ENCODE measurements around the gene SPAM1. TPM values are rescaled to one million over a fixed set of nuclear protein-coding genes. Genes with fewer than 3 reads are reported as not detected.

Gene SPAM1
- total RNA-seq, 1 donor from 2014 or later = not detected

DNA sequence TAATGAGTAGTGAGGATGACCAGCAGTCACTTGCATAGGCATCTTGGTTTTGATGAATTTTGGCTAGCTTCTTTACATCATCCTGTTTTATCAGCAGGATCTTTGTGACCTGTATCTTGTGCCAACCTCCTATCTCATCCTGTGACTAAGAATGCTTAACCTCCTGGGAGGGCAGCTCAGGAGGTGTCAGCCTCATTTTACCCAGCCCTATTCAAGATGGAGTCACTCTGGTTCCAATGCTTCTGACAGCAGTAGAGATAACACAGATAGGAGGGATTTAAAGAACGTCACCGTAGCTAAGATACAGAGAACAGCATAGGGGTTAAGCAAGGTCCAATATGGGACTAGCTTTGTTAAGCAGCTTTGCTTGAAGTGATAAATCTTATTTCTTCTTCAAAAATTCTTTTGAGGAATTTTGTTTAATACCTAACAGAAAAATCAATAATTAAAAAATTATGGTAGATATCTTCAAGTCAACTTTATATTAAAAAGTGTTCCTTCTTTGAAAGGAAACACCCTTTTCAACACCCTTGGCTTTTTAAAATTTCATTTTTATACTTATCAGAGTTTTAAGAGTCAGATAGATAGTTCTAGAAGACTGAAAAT, 68.0 kb downstream of the SPAM1 start:
- no peaks in the 10 kb centered on the region for H3K4me1 Mint-ChIP-seq (ENCODE audit: low read depth, unreplicated experiment)
- peaks cover 1% of the 10 kb centered on the region for H3K9me3 Mint-ChIP-seq (ENCODE audit: unreplicated experiment)
- DNase-seq (ENCODE audit: low read depth) = no peak
- H3K27ac Mint-ChIP-seq (ENCODE audit: unreplicated experiment) = no peak overlapping the region
- H3K9me3 ChIP-seq (ENCODE audit: insufficient read depth, low read depth, low read length) = no peaks in the 10 kb centered on the region
- no peak overlapping the region for H3K4me2 ChIP-seq (ENCODE audit: low read length)
- H3K4me3 ChIP-seq (ENCODE audit: insufficient read depth, low read depth, low read length) = no peak overlapping the region
- H3K36me3 ChIP-seq (ENCODE audit: insufficient read depth, low read length) = no peaks in the 10 kb centered on the region
- H3K36me3 Mint-ChIP-seq (ENCODE audit: low read depth, unreplicated experiment) = no peaks in the 10 kb centered on the region
- H3K27ac ChIP-seq (ENCODE audit: low read depth, low read length) = no peak overlapping the region
- H3K4me3 Mint-ChIP-seq (ENCODE audit: unreplicated experiment) = no peak overlapping the region
- H2AFZ ChIP-seq (ENCODE audit: low read depth, low read length) = no peak overlapping the region
- H3K27me3 ChIP-seq (ENCODE audit: insufficient read depth, low read length) = no peaks in the 10 kb centered on the region
- no peak overlapping the region for H3K9ac ChIP-seq (ENCODE audit: low read length)
- H4K20me1 ChIP-seq (ENCODE audit: insufficient read depth, low read length) = no peaks in the 10 kb centered on the region
- H3K79me2 ChIP-seq (ENCODE audit: insufficient read depth, low read length) = no peaks in the 10 kb centered on the region
- H3K27me3 Mint-ChIP-seq (ENCODE audit: low read depth, unreplicated experiment) = no peaks in the 10 kb centered on the region
- no peak for FAIRE-seq
- TF ChIP-seq, protein P1, sequence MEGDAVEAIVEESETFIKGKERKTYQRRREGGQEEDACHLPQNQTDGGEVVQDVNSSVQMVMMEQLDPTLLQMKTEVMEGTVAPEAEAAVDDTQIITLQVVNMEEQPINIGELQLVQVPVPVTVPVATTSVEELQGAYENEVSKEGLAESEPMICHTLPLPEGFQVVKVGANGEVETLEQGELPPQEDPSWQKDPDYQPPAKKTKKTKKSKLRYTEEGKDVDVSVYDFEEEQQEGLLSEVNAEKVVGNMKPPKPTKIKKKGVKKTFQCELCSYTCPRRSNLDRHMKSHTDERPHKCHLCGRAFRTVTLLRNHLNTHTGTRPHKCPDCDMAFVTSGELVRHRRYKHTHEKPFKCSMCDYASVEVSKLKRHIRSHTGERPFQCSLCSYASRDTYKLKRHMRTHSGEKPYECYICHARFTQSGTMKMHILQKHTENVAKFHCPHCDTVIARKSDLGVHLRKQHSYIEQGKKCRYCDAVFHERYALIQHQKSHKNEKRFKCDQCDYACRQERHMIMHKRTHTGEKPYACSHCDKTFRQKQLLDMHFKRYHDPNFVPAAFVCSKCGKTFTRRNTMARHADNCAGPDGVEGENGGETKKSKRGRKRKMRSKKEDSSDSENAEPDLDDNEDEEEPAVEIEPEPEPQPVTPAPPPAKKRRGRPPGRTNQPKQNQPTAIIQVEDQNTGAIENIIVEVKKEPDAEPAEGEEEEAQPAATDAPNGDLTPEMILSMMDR (IDR thresholded peaks at IDR 0.05; ENCODE audit: insufficient read depth, low read depth, low read length) = no peak
- no peak for TF ChIP-seq EZH2 (IDR thresholded peaks at IDR 0.05; ENCODE audit: insufficient read depth, low read length)
- no peaks in the 10 kb centered on the region for H3K4me1 ChIP-seq (ENCODE audit: insufficient read depth, low read length)

DNA sequence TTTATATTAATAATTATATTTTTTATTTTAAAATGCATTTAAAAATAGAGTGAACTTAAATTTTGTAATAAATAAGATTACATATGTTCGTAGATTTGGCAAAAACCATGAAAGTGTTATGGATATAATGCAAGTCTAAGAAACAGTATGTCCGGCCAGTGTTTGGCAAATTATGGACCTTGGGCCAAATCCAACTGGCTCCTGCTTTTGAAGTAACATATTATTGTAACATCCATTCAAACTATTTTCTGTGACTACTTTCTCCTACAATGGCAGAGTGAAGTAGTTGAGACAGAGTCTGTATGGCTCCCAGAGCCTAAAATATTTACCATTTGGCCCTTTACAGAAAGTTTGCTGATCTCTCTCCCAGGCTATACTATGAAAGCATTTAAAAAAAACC, 69.0 kb downstream of the SPAM1 start:
- no peak overlapping the region for H3K4me2 ChIP-seq (ENCODE audit: low read length)
- no peaks in the 10 kb centered on the region for H4K20me1 ChIP-seq (ENCODE audit: insufficient read depth, low read length)
- no peak overlapping the region for H2AFZ ChIP-seq (ENCODE audit: low read depth, low read length)
- no peak overlapping the region for H3K27ac Mint-ChIP-seq (ENCODE audit: unreplicated experiment)
- H3K4me3 Mint-ChIP-seq (ENCODE audit: unreplicated experiment) = no peak overlapping the region
- no peaks in the 10 kb centered on the region for H3K36me3 ChIP-seq (ENCODE audit: insufficient read depth, low read length)
- no peak for TF ChIP-seq EZH2 (IDR thresholded peaks at IDR 0.05; ENCODE audit: insufficient read depth, low read length)
- TF ChIP-seq, protein P1 (IDR thresholded peaks at IDR 0.05; ENCODE audit: insufficient read depth, low read depth, low read length) = no peak
- DNase-seq (ENCODE audit: low read depth) (no peak), FAIRE-seq (no peak)
- H3K27ac ChIP-seq (ENCODE audit: low read depth, low read length) = no peak overlapping the region
- H3K9me3 Mint-ChIP-seq (ENCODE audit: unreplicated experiment) = peaks cover 1% of the 10 kb centered on the region
- no peaks in the 10 kb centered on the region for H3K27me3 Mint-ChIP-seq (ENCODE audit: low read depth, unreplicated experiment)
- H3K9me3 ChIP-seq (ENCODE audit: insufficient read depth, low read depth, low read length) = no peaks in the 10 kb centered on the region
- H3K36me3 Mint-ChIP-seq (ENCODE audit: low read depth, unreplicated experiment) = no peaks in the 10 kb centered on the region
- no peaks in the 10 kb centered on the region for H3K4me1 ChIP-seq (ENCODE audit: insufficient read depth, low read length)
- H3K79me2 ChIP-seq (ENCODE audit: insufficient read depth, low read length) = no peaks in the 10 kb centered on the region
- no peak overlapping the region for H3K9ac ChIP-seq (ENCODE audit: low read length)
- no peaks in the 10 kb centered on the region for H3K4me1 Mint-ChIP-seq (ENCODE audit: low read depth, unreplicated experiment)
- no peaks in the 10 kb centered on the region for H3K27me3 ChIP-seq (ENCODE audit: insufficient read depth, low read length)
- H3K4me3 ChIP-seq (ENCODE audit: insufficient read depth, low read depth, low read length) = no peak overlapping the region

GRCh38 chr7:123994449-123994848, 69.4 kb downstream of the SPAM1 start:
- Histone ChIP-seq H3K27ac (ENCODE audit: low read depth, low read length) (no peak overlapping the region), H2AFZ (ENCODE audit: low read depth, low read length) (no peak overlapping the region), H3K4me2 (ENCODE audit: low read length) (no peak overlapping the region), H4K20me1 (ENCODE audit: insufficient read depth, low read length) (no peaks in the 10 kb centered on the region), H3K9ac (ENCODE audit: low read length) (no peak overlapping the region), H3K27me3 (ENCODE audit: insufficient read depth, low read length) (no peaks in the 10 kb centered on the region), H3K4me3 (ENCODE audit: insufficient read depth, low read depth, low read length) (no peak overlapping the region), H3K9me3 (ENCODE audit: insufficient read depth, low read depth, low read length) (no peaks in the 10 kb centered on the region), H3K79me2 (ENCODE audit: insufficient read depth, low read length) (no peaks in the 10 kb centered on the region), H3K36me3 (ENCODE audit: insufficient read depth, low read length) (no peaks in the 10 kb centered on the region), H3K4me1 (ENCODE audit: insufficient read depth, low read length) (no peaks in the 10 kb centered on the region)
- no peak overlapping the region for H3K27ac Mint-ChIP-seq (ENCODE audit: unreplicated experiment)
- TF ChIP-seq, protein P1 (IDR thresholded peaks at IDR 0.05; ENCODE audit: insufficient read depth, low read depth, low read length) = no peak
- TF ChIP-seq EZH2 (IDR thresholded peaks at IDR 0.05; ENCODE audit: insufficient read depth, low read length) = no peak
- no peaks in the 10 kb centered on the region for H3K27me3 Mint-ChIP-seq (ENCODE audit: low read depth, unreplicated experiment)
- DNase-seq (ENCODE audit: low read depth) (no peak), FAIRE-seq (no peak)
- H3K4me3 Mint-ChIP-seq (ENCODE audit: unreplicated experiment) = no peak overlapping the region
- H3K9me3 Mint-ChIP-seq (ENCODE audit: unreplicated experiment) = peaks cover 1% of the 10 kb centered on the region
- no peaks in the 10 kb centered on the region for H3K36me3 Mint-ChIP-seq (ENCODE audit: low read depth, unreplicated experiment)
- H3K4me1 Mint-ChIP-seq (ENCODE audit: low read depth, unreplicated experiment) = no peaks in the 10 kb centered on the region
